GM12878 (cell line): Measurements from ENCODE around the gene EXOSC6. TPM values are rescaled to one million over a fixed set of nuclear protein-coding genes. Genes with fewer than 3 reads are reported as not detected.

Experiments used
- ATAC-seq: fragments of 200-7000 bp; cut with Tn5 transposase; 3 replicates; pipeline ENCODE4 v1.9.1; 2020; ENCODE audit warnings: mild to moderate bottlenecking, moderate library complexity
- BruUV-seq: library from RNA; stranded (reverse); fragments of 400-500 nt; replicated peaks from 2 replicates; lab custom pipeline; 2021; lab: Mats Ljungman, UMichigan
- CTCF ChIA-PET: fragments of 300-600 bp; sonication (Branson Sonifier 250); formaldehyde crosslinking; extraction: SDS; loops from one replicate; lab custom pipeline; 2021; ENCODE audit warnings: inconsistent platforms; lab: Yijun Ruan, JAX
- POLR2A ChIA-PET: fragments of 350-600 bp; formaldehyde crosslinking; extraction: SDS; loops from one replicate; lab custom pipeline; 2021; ENCODE audit warnings: inconsistent platforms; lab: Charles Lee
- RAD21 ChIA-PET: fragments of 300-600 bp; sonication (Branson Sonifier 250); formaldehyde crosslinking; loops from one replicate; lab custom pipeline; 2023; ENCODE audit warnings: antibody characterized with exemption; ENCODE audit not compliant: unreplicated experiment; lab: Charles Lee
- SMC1A ChIA-PET: fragments of 300-600 bp; sonication (Branson Sonifier 250); formaldehyde crosslinking; loops from one replicate; lab custom pipeline; 2023; ENCODE audit not compliant: unreplicated experiment, uncharacterized antibody; lab: Charles Lee
- DNase-seq: peaks from one replicate; pipeline ENCODE4 v3.0.0-alpha.2; 2011; ENCODE audit warnings: low read depth, low spot score
- FAIRE-seq: peaks from 3 replicates; lab custom pipeline; 2011; peaks lifted over from hg19 to GRCh38; lab: Jason Lieb, UNC
- H2AFZ ChIP-seq: 2 replicates; pipeline ENCODE4 v1.6.0; 2011; ENCODE audit warnings: low read depth, low read length, control low read depth; ENCODE audit not compliant: control insufficient read depth
- H3K27ac ChIP-seq: 2 replicates; pipeline ENCODE4 v1.5.1; 2011; ENCODE audit warnings: control low read depth; ENCODE audit not compliant: control insufficient read depth, insufficient read depth
- H3K27me3 ChIP-seq, 2 experiments: replicated peaks in 1 of 2; 2 replicates each; pipeline versions ENCODE4 v1.6.0 to v1.6.1; 2011; ENCODE audit warnings: low read length in 1 of 2; ENCODE audit not compliant: control insufficient read depth in 2 of 2, insufficient read depth in 2 of 2
- H3K36me3 ChIP-seq, 2 experiments: 2 replicates each; pipeline ENCODE4 v1.5.1; 2011; ENCODE audit warnings: low read length in 1 of 2; ENCODE audit not compliant: control insufficient read depth in 2 of 2, insufficient read depth in 2 of 2
- H3K4me1 ChIP-seq: 2 replicates; pipeline ENCODE4 v1.6.1; 2011; ENCODE audit warnings: mild to moderate bottlenecking, low read length, moderate library complexity, mixed read lengths; ENCODE audit not compliant: control insufficient read depth, insufficient read depth
- H3K4me2 ChIP-seq: 2 replicates; pipeline ENCODE4 v1.6.0; 2011; ENCODE audit warnings: control low read depth; ENCODE audit not compliant: control insufficient read depth, insufficient read depth
- H3K4me3 ChIP-seq: fragments of 200-600 bp; sonication (generic); 2 replicates; pipeline ENCODE4 v1.5.1; 2016
- H3K79me2 ChIP-seq: 2 replicates; pipeline ENCODE4 v1.6.0; 2011; ENCODE audit warnings: low read length; ENCODE audit not compliant: control insufficient read depth, insufficient read depth
- H3K9ac ChIP-seq: 2 replicates; pipeline ENCODE4 v1.8.0; 2011; ENCODE audit warnings: low read length, control low read depth, mixed read lengths; ENCODE audit not compliant: control insufficient read depth, insufficient read depth
- H3K9me3 ChIP-seq: replicated peaks from 3 replicates; pipeline ENCODE4 v1.5.1; 2011; ENCODE audit warnings: mild to moderate bottlenecking, low read length; ENCODE audit not compliant: control insufficient read depth, insufficient read depth
- H4K20me1 ChIP-seq: 2 replicates; pipeline ENCODE4 v1.6.0; 2011; ENCODE audit not compliant: control insufficient read depth, insufficient read depth
- BRCA1 ChIP-seq: IDR thresholded peaks from 2 replicates; pipeline ENCODE4 v1.6.1; 2011; ENCODE audit warnings: low read depth, low read length, improper control_type of control experiment
- IKZF1 ChIP-seq: fragments of 450-650 bp; conservative IDR thresholded peaks from 2 replicates; pipeline ENCODE4 v1.6.1; 2017; ENCODE audit warnings: antibody characterized with exemption, mild to moderate bottlenecking
- NFYB ChIP-seq: IDR thresholded peaks from 2 replicates; pipeline ENCODE4 v1.6.1; 2011; ENCODE audit warnings: low read depth, mild to moderate bottlenecking, low read length, improper control_type of control experiment, moderate library complexity; ENCODE audit not compliant: insufficient read depth
- PAX8 ChIP-seq: fragments of 450-650 bp; IDR thresholded peaks from 2 replicates; pipeline ENCODE4 v1.6.1; 2017; ENCODE audit warnings: mild to moderate bottlenecking, moderate library complexity
- YBX1 ChIP-seq: fragments of 450-650 bp; IDR thresholded peaks from 2 replicates; pipeline ENCODE4 v1.6.1; 2016; ENCODE audit warnings: antibody characterized with exemption
- WGBS: methylation state at CpG from one replicate; pipeline ENCODE4 v1.1.6; 2016; ENCODE audit warnings: low lambda C conversion rate; ENCODE audit not compliant: insufficient replicate concordance, insufficient coverage; ENCODE audit errors: missing lambda C conversion rate; 5-methylcytosine and 5-hydroxymethylcytosine counted together
- in situ Hi-C: fragments of 300-500 bp; cut with MboI; formaldehyde crosslinking; loops from 9 replicates; pipeline ENCODE4 v1.14.3; 2018; ENCODE audit warnings: mixed read lengths
- intact Hi-C: fragments of 100-400 bp; cut with micrococcal nuclease; formaldehyde crosslinking; loops from one replicate; pipeline ENCODE4 v1.14.2; 2022; ENCODE audit not compliant: unreplicated experiment
- polyA plus RNA-seq, 11 experiments: library from polyadenylated mRNA; depleted of rRNA in 4 of 11; unstranded in 6 of 11; stranded (reverse) in 5 of 11; fragments of >200 nt; fragmentation: Nextera tagmentation in 4 of 11; fragmentation: Illumina TruSeq in 1 of 11; extraction: Ambion mirVana in 4 of 11; extraction: Trizol in 1 of 11; gene quantifications; 1 replicate in 1 of 11; 2 replicates in 10 of 11; pipeline versions ENCODE4 v1.2.1 to v1.2.3, GENCODE V29; 2011 to 2016; ENCODE audit warnings: inconsistent platforms in 2 of 11, missing spikeins in 2 of 11, low read depth in 1 of 11
- total RNA-seq, 4 experiments: library from RNA; depleted of rRNA in 3 of 4; stranded (reverse); fragments of >200 nt in 3 of 4; fragmentation: Illumina TruSeq in 1 of 4; extraction: Trizol in 1 of 4; gene quantifications; 2 replicates each; pipeline versions ENCODE4 v1.2.1 to v1.2.3, GENCODE V29; 2013 to 2021

The EXOSC6 gene
- total and polyA plus RNA-seq, 10 of the 15 experiments (the other 5 are each of a cell fraction or from before 2014, with no cell fraction given), result 8.2 to 27.5 (median 14.5) TPM

- TF ChIP-seq IKZF1 (no peak), BRCA1 (no peak), PAX8 (no peak)
- TF ChIP-seq, all 136 proteins: peak for 0
- CTCF ChIA-PET, result interaction anchor here (0.6 kb wide), 1 partner anchor 257 kb away, joined by 3 read pairs; no protein-coding TSS in a partner anchor
- H3K4me3 ChIP-seq, result no peak overlapping the region
- peaks cover 25 to 34% of the 10 kb centered on the region in 2 experiments for H3K36me3 ChIP-seq
- no peak overlapping the region for H3K9ac ChIP-seq
- H3K79me2 ChIP-seq, result no peaks in the 10 kb centered on the region
- POLR2A ChIA-PET, result interaction anchor here (0.6 kb wide), 1 partner anchor 21 kb away, joined by 3 read pairs; no protein-coding TSS in a partner anchor
- no peak overlapping the region for H3K27ac ChIP-seq
- no peaks in the 10 kb centered on the region for H3K9me3 ChIP-seq
- RAD21 ChIA-PET, result no interaction called here
- intact Hi-C loops (no loop called here), in situ Hi-C loops (no loop called here)
- no peak overlapping the region for H2AFZ ChIP-seq
- FAIRE-seq (no peak), ATAC-seq (no peak), DNase-seq (no peak)
- H4K20me1 ChIP-seq, result no peaks in the 10 kb centered on the region
- SMC1A ChIA-PET, result interaction anchor here (0.6 kb wide), 1 partner anchor 20 kb away, joined by 3 read pairs; no protein-coding TSS in a partner anchor
- no peak overlapping the region for H3K4me2 ChIP-seq
- H3K27me3 ChIP-seq, result no peaks in the 10 kb centered on the region
- H3K4me1 ChIP-seq, result no peaks in the 10 kb centered on the region
- BruUV-seq, result no TSS peak
- 93% methylated on average over 10 of the region's 10 CpGs for WGBS
Measured at GRCh38 chr16:70271696-70272095, 20.0 kb upstream of the EXOSC6 start.

GRCh38 chr16:70270176-70270575 is 18.4 kb upstream of the EXOSC6 start:
- Histone ChIP-seq H3K27me3 (no peaks in the 10 kb centered on the region), H3K9ac (no peak overlapping the region), H3K4me1 (no peaks in the 10 kb centered on the region)
- BruUV-seq, result no TSS peak
- intact Hi-C loops, result no loop called here
- ATAC-seq, result no peak
- no peak for TF ChIP-seq YBX1
- TF ChIP-seq NFYB, result no peak
- TF ChIP-seq, all 136 proteins: peak for 0
- WGBS, result 90% methylated on average over 3 of the region's 3 CpGs
- no peaks in the 10 kb centered on the region for H3K79me2 ChIP-seq
- CTCF ChIA-PET, result no interaction called here
- H3K27ac ChIP-seq, result no peak overlapping the region
- no peaks in the 10 kb centered on the region for H3K9me3 ChIP-seq
- no peak for FAIRE-seq
- H4K20me1 ChIP-seq, result no peaks in the 10 kb centered on the region
- SMC1A ChIA-PET, result no interaction called here
- POLR2A ChIA-PET, result interaction anchor here (0.6 kb wide), 1 partner anchor 163 kb away, joined by 5 read pairs; no protein-coding TSS in a partner anchor
- no peak overlapping the region for H3K4me3 ChIP-seq
- RAD21 ChIA-PET, result no interaction called here
- in situ Hi-C loops, result no loop called here
- no peak for DNase-seq
- H2AFZ ChIP-seq, result no peak overlapping the region
- peaks cover 25 to 33% of the 10 kb centered on the region in 2 experiments for H3K36me3 ChIP-seq
- no peak overlapping the region for H3K4me2 ChIP-seq
